GM12801 (cell line): Measurements from ENCODE around the gene OR4X2.

Source experiments
- TF ChIP-seq, protein P1 (sequence below): IDR thresholded peaks from one replicate; pipeline ENCODE4 v1.5.1; 2011; ENCODE audit warnings: control low read depth; ENCODE audit not compliant: insufficient read length; ENCODE audit errors: extremely low read depth

Gene OR4X2, protein sequence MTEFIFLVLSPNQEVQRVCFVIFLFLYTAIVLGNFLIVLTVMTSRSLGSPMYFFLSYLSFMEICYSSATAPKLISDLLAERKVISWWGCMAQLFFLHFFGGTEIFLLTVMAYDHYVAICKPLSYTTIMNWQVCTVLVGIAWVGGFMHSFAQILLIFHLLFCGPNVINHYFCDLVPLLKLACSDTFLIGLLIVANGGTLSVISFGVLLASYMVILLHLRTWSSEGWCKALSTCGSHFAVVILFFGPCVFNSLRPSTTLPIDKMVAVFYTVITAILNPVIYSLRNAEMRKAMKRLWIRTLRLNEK

DNA sequence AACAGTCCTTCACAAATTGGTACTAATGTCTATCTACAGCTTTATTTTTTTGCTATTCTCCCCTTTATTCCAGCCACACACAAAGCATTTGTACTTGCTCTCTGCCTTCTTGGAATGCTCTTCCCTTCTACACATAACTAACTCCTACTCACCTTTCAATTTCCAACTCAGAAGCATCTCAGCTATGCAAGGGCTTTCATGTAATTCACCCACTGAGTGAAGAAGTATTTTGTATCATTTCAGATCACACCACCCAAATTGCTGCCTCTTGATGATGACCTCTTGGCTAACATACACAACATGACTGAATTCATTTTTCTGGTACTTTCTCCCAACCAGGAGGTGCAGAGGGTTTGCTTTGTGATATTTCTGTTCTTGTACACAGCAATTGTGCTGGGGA lies at the start of gene OR4X2:
TSS of gene OR4X2 (plus strand) at position 301 of the 400 bp plus-strand sequence. CDS start at position 301, 0 bp downstream.
- TF ChIP-seq, protein P1, sequence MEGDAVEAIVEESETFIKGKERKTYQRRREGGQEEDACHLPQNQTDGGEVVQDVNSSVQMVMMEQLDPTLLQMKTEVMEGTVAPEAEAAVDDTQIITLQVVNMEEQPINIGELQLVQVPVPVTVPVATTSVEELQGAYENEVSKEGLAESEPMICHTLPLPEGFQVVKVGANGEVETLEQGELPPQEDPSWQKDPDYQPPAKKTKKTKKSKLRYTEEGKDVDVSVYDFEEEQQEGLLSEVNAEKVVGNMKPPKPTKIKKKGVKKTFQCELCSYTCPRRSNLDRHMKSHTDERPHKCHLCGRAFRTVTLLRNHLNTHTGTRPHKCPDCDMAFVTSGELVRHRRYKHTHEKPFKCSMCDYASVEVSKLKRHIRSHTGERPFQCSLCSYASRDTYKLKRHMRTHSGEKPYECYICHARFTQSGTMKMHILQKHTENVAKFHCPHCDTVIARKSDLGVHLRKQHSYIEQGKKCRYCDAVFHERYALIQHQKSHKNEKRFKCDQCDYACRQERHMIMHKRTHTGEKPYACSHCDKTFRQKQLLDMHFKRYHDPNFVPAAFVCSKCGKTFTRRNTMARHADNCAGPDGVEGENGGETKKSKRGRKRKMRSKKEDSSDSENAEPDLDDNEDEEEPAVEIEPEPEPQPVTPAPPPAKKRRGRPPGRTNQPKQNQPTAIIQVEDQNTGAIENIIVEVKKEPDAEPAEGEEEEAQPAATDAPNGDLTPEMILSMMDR: no peak

DNA sequence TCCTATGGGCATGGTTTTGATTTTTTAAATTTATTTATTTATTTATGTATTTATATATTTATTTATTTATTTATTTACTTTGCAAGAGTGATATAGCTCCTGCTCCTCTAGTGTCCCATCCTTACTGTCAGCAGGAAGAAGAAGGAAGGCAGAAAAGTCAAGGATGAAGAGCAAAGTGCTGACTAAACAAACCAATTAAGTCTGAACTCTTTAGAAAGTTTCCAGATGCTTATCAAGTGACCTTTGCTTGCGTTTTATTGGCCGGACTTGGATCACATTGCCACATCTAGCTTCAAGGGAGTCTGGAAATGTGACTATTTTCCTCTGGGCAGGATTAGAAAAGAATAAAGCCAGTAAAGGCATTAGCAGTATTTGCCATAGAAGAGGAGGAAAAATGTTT lies 37.0 kb upstream of the OR4X2 start:
- TF ChIP-seq, protein P1: no peak

DNA sequence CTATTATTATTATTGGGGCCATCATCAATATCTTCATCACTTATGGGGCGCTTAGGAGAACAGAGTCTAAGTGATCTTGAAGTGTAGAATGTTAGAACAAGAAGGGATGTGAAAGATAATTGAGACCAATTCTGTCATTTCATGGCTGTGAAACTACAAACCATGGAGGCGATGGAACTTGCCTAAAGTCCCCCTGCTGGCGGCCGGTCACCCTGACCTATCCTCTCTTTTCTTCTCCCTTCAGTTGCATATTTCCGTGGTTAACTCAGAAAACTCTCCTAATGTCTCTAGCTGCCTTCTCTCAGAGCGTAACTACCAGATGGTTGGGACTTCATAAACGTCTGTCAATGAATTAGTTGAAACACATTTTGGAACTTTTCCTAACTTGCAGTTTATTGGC lies 34.9 kb upstream of the OR4X2 start:
- TF ChIP-seq, protein P1: no peak

DNA sequence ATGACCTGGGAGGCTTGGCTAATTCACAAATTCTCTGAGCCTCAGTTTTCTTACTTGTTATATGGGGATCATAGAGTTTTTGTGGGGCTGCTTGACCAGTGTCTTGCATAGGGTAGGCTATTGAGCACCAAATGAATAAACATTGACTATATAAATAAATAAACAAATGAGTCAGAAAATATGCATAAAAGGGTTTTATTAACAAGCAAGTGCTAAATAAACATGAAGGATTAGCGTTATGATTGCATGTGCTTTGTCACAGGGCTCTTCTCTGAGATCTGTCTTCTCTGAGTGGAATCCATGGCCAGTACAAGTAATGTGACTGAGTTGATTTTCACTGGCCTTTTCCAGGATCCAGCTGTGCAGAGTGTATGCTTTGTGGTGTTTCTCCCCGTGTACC lies 28.4 kb upstream of the OR4X2 start, which contains the start of gene OR4B1:
TSS of gene OR4B1 (plus strand) at position 301 of the 400 bp plus-strand sequence. CDS start at position 301, 0 bp downstream.
- TF ChIP-seq, protein P1: no peak

DNA sequence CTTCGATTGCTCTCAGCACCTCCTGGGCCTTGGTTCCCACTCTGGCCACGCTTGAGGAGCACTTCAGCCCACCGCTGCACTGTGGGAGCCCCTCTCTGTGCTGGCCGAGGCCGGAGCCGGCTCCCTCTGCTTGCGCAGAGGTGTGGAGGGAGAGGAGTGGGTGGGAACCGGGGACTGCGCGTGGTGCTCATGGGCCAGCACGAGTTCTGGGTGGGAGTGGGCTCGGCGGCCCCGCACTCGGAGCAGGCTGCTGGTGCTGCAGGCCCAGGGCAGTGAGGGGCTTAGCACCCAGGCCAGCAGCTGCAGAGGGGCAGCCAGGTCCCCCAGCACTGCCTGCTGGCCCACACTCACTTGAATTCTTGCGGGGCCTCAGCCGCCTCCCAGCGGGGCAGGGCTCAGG lies 16.1 kb upstream of the OR4X2 start:
- TF ChIP-seq, protein P1: no peak

DNA sequence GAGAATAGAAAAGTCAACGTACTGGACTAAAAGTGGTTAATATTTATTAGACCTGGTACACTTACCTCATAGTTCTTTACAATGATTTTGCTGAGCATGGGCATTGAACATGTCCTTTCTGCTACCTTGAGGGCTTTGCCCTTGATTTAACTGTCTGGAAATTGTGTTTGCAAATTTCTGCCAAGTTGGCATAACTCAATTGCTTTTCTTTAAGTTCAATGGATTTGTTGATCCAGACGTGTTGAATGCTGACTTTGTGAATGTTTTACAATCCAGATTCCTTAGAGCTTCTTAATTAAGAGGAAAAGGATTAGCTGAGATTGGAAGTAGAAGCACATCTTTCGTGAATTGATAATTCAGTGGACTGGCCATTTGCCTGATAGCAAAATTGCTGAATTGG lies 7.2 kb upstream of the OR4X2 start:
- TF ChIP-seq, protein P1: no peak

DNA sequence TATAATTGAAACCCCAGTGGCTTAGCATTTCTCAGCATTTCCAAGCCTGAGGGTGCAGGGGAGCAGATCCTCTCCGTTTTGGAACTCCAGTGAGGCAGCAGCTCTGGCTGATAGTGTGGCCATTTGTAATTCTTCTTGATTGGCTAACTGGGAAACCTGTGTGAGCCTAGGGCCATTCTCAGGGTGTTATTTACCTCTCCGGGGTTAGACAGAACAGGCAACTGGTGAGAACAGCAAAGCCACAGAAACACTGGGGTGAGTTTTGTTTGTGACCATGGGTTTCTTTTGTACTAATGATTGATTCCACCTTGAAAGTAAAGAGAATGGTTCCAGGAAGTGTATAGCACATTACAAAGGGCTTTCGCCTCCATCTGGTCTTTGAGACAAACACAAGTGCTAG lies 2.4 kb upstream of the OR4X2 start:
- TF ChIP-seq, protein P1: no peak
